WERI-Rb-1 (cell line): ENCODE results near the gene UBFD1.
"Not testable (repeated sequence)": the region's sequence is repeated elsewhere in the genome, so short reads cannot be mapped to it uniquely, and the experiment has no call there.

Experiments
- DNase-seq: peaks from one replicate; pipeline ENCODE4 v3.0.0-alpha.2; 2020
- H3K27ac ChIP-seq: fragments of 250-450 bp; sonication (Bioruptor Pico); 2 replicates; pipeline ENCODE4 v1.5.1; 2020; ENCODE audit warnings: mild to moderate bottlenecking, moderate library complexity
- H3K27me3 ChIP-seq: fragments of 250-450 bp; sonication (Bioruptor Pico); 2 replicates; pipeline ENCODE4 v1.5.1; 2021; ENCODE audit warnings: mild to moderate bottlenecking, low read depth, moderate library complexity; ENCODE audit not compliant: insufficient read depth, severe bottlenecking
- H3K36me3 ChIP-seq: fragments of 250-450 bp; sonication (Bioruptor Pico); 2 replicates; pipeline ENCODE4 v1.5.1; 2020; ENCODE audit warnings: mild to moderate bottlenecking, moderate library complexity
- H3K4me3 ChIP-seq: 2 replicates; pipeline ENCODE4 v1.5.1; 2011; ENCODE audit warnings: low read depth, mild to moderate bottlenecking, control low read depth, low read length
- H3K9me3 ChIP-seq: fragments of 250-450 bp; sonication (Bioruptor Pico); 2 replicates; pipeline ENCODE4 v1.5.1; 2021; ENCODE audit warnings: mild to moderate bottlenecking, moderate library complexity; ENCODE audit not compliant: severe bottlenecking
- CTCF ChIP-seq: IDR thresholded peaks from 2 replicates; pipeline ENCODE4 v1.5.1; 2011; ENCODE audit warnings: low read depth, mild to moderate bottlenecking, control low read depth, inconsistent platforms, low read length

The UBFD1 gene

GRCh38 chr16:23556881-23557778 lies at the start of gene UBFD1, which contains the start of gene EARS2:
TSS of gene UBFD1 (plus strand) at chr16:23557727. CDS start at chr16:23557743, 16 bp downstream.
TSS of gene EARS2 (minus strand) at chr16:23557350. CDS start at chr16:23557343, 7 bp downstream.
- Histone ChIP-seq H3K27me3 (no peaks in the 10 kb centered on the region), H3K27ac (peak within 1 kb of the TSS; percentile 92), H3K4me3 (peak within 1 kb of the TSS; percentile 69), H3K9me3 (no peaks in the 10 kb centered on the region), H3K36me3 (peaks cover 40% of the 10 kb centered on the region)
- TF ChIP-seq CTCF, result peak; percentile 78
- DNase-seq, result peak; percentile 99

GRCh38 chr16:23508589-23509440 lies 48.7 kb upstream of the UBFD1 start:
- no peak for TF ChIP-seq CTCF
- DNase-seq, result peak; percentile 28
- Histone ChIP-seq H3K36me3 (peaks cover 50% of the 10 kb centered on the region), H3K4me3 (peak overlapping the region; percentile 91), H3K9me3 (no peaks in the 10 kb centered on the region), H3K27me3 (no peaks in the 10 kb centered on the region), H3K27ac (peak overlapping the region; percentile 99)

- Histone ChIP-seq H3K9me3 (no peaks in the 10 kb centered on the region), H3K27ac (peak overlapping the region; percentile 99), H3K4me3 (peak overlapping the region; percentile 91), H3K27me3 (no peaks in the 10 kb centered on the region), H3K36me3 (peaks cover 46% of the 10 kb centered on the region)
- no peak for DNase-seq
- TF ChIP-seq CTCF, result no peak
Measured at GRCh38 chr16:23509441-23509754, 48.1 kb upstream of the UBFD1 start.

- H3K9me3 ChIP-seq, result no peaks in the 10 kb centered on the region
- H3K27me3 ChIP-seq, result no peaks in the 10 kb centered on the region
- TF ChIP-seq CTCF, result no peak
- H3K36me3 ChIP-seq, result peaks cover 42% of the 10 kb centered on the region
- peak overlapping the region; percentile 99 for H3K27ac ChIP-seq
- peak; percentile 93 for DNase-seq
- H3K4me3 ChIP-seq, result peak overlapping the region; percentile 91
Measured at GRCh38 chr16:23509782-23510163, 47.8 kb upstream of the UBFD1 start.

- peak within 1 kb of the TSS; percentile 99 for H3K27ac ChIP-seq
- no peaks in the 10 kb centered on the region for H3K27me3 ChIP-seq
- no peaks in the 10 kb centered on the region for H3K9me3 ChIP-seq
- H3K4me3 ChIP-seq, result peak within 1 kb of the TSS; percentile 91
- peak; percentile 85 for DNase-seq
- no peak for TF ChIP-seq CTCF
- H3K36me3 ChIP-seq, result peaks cover 36% of the 10 kb centered on the region
Measured at GRCh38 chr16:23510164-23510914, 47.2 kb upstream of the UBFD1 start, which contains the start of gene GGA2. TSS of gene GGA2 (minus strand) at chr16:23510494. CDS start at chr16:23510411, 83 bp downstream.

- not testable (repeated sequence) for H3K27ac ChIP-seq, H3K27me3 ChIP-seq, DNase-seq, H3K9me3 ChIP-seq
- peak overlapping the region; percentile 91 for H3K4me3 ChIP-seq
- peaks cover 36% of the 10 kb centered on the region for H3K36me3 ChIP-seq
Measured at GRCh38 chr16:23510915-23511270, 46.6 kb upstream of the UBFD1 start.
